GM18526 (cell line): ENCODE results near the gene CNKSR1.

ENCODE experiments used
- POLR2A ChIP-seq: IDR thresholded peaks from 3 replicates; pipeline ENCODE4 v1.6.1; 2011; ENCODE audit not compliant: insufficient read length; ENCODE audit errors: extremely low read depth

Gene CNKSR1

DNA sequence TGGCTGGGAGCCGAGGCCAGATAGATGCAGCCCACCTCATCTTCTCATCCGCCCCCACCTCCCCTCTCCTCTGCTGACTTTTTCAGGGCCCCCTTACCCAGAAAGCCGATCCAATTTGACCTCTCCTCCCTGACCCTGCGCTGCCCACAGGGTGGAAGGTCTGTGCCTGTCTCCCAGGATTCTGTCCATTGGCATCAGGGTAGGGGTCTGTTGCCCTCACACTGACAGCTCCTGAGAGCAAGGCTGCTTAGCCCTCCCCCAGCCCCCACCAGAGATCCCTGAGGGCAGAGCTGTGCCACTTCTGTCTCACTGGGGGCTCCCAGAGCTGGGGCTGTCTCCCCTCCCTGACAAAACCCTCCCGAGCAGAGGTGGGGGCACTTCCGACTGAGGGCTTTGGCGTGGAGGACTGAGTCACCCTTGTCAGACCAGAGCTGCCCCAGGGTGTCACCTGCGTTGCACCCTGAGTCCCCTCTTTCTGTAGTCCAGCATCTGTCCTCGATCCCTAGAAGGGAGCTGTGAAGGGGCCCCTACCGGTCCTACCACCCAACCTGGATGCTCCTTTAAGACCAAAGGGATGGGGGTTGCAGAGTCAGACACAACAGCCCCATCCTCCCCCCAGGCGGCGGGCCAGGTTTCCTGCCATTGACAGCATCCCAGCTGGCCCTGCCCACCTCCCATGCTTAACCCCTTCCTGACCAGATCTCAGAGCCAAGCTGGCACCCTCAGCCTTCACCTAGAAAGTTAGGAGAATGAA, 20.8 kb upstream of the CNKSR1 start:
- no peak for TF ChIP-seq POLR2A

- TF ChIP-seq POLR2A: no peak
Observed at GRCh38 chr1:26158271-26158907, 18.9 kb upstream of the CNKSR1 start.

- no peak for TF ChIP-seq POLR2A
Observed at GRCh38 chr1:26158908-26159742, 18.2 kb upstream of the CNKSR1 start, which contains the start of gene FAM110D. Gene FAM110D (plus strand): TSS chr1:26159079. CDS start chr1:26161292, 2,213 bp downstream.

- no peak for TF ChIP-seq POLR2A
Observed at GRCh38 chr1:26159743-26160039, 17.6 kb upstream of the CNKSR1 start.

DNA sequence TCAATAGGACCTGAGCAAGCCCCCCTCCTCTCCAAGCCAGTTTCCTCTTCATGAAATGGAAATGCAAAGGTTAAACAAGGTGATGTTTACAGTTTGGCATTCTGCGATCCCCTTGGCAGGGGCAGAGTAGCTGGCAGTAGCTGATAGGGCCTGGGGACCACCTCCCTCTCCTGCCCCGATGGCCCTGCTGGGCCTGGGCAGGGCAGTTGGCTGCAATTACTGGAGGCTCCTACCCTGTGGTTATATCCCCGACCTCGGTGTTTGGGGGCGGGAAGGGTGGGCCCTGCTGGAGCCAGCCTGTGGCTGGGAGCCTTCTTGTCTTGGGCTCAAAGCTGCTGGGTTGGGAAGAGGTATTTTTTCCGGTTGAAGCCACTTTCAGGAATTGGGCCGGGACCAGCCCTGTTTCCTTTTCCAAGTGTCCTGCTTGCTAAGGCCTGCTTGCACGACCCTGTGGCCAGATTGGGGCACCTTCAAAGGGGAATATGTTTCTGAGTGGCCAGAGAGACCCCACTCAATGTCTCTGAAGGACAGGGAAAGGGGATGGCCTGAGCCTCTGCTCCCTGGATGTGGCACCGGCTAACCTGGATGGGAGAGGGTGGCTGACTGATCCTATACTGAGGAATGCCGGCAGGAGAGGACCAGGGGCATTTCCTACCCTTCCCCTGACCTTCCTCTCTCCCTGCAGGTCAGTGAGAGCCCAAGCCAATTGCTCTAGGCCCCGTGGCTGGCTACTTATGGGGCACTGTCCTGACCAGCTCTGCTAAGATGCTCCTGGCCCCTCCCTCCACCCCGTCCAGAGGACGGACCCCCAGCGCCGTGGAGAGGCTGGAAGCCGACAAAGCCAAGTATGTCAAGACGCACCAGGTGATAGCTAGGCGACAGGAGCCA, 16.5 kb upstream of the CNKSR1 start:
- no peak for TF ChIP-seq POLR2A

- TF ChIP-seq POLR2A: no peak
Observed at GRCh38 chr1:26161415-26162219, 15.7 kb upstream of the CNKSR1 start.

- no peak for TF ChIP-seq POLR2A
Observed at GRCh38 chr1:26162220-26162709, 15.0 kb upstream of the CNKSR1 start.

- TF ChIP-seq POLR2A: no peak
Observed at GRCh38 chr1:26163684-26164035, 13.6 kb upstream of the CNKSR1 start.

- TF ChIP-seq POLR2A: no peak
Observed at GRCh38 chr1:26164036-26164860, 13.0 kb upstream of the CNKSR1 start.

GRCh38 chr1:26164861-26165842, 12.1 kb upstream of the CNKSR1 start:
- no peak for TF ChIP-seq POLR2A

- TF ChIP-seq POLR2A: no peak
Observed at GRCh38 chr1:26166719-26167281, 10.5 kb upstream of the CNKSR1 start.
